ENCODE results near the gene GNG7.
A peak's percentile ranks its signal among the peaks of the same experiment; 100 is the strongest.
"Not testable (repeated sequence)": the region's sequence is repeated elsewhere in the genome, so short reads cannot be mapped to it uniquely, and the experiment has no call there.

Gene GNG7

DNA sequence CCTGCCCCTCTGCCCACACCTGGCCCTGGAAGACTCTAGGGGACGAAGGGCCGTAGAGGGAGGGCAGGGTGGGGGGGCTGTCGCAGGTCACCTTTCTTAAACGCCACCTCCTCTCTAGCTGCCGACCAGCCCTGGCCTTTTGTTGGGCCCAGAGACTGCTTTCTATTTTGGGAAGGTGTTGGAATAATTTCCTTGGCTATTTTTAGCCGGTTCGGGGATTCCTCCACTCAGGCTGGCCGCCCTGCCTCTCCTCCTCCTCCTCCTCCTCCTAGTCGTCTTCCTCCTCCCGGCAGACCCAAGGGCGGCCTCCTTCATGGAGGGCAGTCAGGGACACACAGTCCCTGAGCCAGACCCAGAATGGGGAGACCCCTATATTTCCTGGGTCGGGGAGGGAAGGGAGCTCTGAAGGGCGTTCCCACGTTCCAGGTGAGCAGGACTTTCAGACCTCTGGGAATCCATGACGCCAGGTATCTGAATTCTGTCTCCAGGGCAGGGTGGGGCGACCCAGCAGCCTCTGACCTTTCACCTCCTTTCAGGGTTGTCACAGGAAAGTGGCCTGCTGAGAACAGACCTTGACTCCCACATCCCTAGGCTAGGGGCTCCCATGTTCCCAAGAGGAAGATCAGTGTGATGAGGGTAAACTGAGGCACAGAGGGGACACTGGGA, 206.7 kb downstream of the GNG7 start:
- no peak for DNase-seq

DNA sequence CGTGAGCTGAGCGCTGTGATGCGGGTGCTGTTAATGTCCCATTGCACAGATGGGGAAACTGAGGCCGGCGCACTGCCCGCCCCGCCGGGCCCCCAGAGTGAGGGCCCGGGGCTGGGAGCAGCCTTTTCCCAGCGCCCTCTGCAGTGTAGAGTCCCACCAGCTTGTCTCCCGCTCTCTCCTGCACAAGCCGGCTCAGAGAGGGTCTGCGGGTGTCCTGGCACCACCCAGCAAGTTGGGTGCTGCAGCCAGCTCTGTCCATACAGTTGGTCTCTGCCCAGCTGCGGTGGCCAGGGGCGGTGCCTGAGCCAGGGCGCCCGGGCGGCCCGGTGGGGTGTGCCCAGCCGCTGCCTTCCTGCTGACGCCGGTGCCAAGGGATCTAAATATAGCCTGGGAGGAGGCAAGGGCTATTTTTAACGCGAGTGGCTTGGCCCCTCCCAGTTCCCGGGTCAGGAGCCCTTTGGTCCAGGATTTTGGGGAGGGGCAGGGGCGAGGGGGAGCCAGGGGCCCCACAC, 207.3 kb downstream of the GNG7 start:
- DNase-seq, result no peak

DNA sequence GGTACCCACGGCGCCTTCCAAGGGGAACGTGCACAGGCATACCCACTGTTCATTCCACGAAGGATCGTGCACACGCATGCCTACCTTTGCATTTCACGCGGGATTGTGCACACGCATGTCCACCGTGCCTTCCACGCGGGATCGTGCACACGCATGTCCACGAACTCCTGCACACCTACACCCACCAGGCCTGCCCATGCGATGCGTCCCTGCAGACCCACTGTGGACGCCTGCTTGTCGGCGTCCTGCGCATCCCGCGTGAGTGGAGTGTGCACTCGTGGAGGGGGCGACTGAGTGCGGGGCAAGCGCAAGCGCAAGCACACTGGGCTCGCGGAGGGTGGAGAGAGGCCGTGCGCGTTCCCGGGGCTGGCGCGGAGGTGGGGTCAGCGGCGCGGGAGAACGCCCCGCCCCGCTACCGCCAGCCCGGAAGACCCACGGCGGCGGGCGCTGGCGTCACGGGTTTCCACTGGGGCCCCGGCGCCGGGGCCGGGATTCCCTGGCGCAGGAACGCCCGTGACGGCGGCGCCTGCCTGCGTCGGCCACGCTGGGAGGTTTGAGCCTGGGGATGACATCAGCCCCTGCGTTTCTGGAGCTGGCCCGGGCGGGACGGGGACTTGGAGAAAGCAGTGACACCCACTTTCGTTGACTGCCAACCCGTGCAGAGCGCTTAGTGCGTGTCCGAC, 207.9 kb downstream of the GNG7 start:
- DNase-seq, result peak; percentile 49 to 51

- peak; percentile 47 to 53 for DNase-seq
Observed at GRCh38 chr19:2494084-2494446, 208.4 kb downstream of the GNG7 start.

GRCh38 chr19:2493448-2493847, 209.0 kb downstream of the GNG7 start:
- DNase-seq, result not testable (repeated sequence)

DNA sequence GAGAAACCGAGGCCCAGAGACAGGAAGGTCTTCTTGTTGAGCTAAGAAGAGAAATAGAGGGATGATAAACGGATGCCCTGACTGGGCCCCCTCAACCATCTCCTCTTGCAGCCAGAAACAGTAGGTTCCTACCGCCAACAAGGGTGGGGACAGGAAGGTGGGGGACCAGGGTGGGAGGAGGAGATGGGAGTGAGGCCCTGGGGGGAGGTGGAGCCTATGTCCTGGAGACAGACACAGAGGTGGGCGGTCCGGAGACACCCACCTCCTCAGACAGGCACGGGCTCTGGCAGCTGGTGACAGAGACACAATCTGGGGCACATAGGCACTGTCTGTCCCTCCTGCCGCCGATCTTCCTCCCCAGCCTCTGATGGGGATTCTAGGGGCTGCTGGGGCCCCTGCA, 209.6 kb downstream of the GNG7 start:
- no peak for DNase-seq

- no peak for DNase-seq
Observed at GRCh38 chr19:2491130-2491801, 211.2 kb downstream of the GNG7 start.

DNA sequence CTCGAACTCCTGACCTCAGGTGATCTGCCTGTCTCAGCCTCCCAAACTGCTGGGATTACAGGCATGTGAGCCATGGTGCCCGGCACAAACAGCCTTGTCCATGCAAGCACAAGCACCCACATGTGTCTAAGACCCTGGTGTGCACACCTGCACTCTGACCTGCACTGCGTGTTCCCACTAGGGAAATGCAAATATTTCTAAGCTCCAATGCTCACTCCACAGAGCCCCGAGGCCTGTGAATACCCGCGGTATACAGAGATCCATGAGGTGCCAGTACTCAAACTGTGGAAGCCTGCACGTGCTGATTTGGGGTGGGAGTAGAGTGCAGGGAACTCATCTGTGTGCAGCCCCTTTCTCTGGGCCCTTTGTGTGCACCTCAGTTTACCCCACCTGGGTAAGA, 211.8 kb downstream of the GNG7 start:
- no peak for DNase-seq

- DNase-seq, result no peak
Observed at GRCh38 chr19:2488942-2489731, 213.4 kb downstream of the GNG7 start.

- DNase-seq, result no peak
Observed at GRCh38 chr19:2488405-2488941, 214.0 kb downstream of the GNG7 start.

- DNase-seq, result no peak
Observed at GRCh38 chr19:2487842-2488241, 214.7 kb downstream of the GNG7 start.

- DNase-seq, result no peak
Observed at GRCh38 chr19:2487090-2487489, 215.4 kb downstream of the GNG7 start.

GRCh38 chr19:2485428-2485827, 217.1 kb downstream of the GNG7 start:
- no peak for DNase-seq

DNA sequence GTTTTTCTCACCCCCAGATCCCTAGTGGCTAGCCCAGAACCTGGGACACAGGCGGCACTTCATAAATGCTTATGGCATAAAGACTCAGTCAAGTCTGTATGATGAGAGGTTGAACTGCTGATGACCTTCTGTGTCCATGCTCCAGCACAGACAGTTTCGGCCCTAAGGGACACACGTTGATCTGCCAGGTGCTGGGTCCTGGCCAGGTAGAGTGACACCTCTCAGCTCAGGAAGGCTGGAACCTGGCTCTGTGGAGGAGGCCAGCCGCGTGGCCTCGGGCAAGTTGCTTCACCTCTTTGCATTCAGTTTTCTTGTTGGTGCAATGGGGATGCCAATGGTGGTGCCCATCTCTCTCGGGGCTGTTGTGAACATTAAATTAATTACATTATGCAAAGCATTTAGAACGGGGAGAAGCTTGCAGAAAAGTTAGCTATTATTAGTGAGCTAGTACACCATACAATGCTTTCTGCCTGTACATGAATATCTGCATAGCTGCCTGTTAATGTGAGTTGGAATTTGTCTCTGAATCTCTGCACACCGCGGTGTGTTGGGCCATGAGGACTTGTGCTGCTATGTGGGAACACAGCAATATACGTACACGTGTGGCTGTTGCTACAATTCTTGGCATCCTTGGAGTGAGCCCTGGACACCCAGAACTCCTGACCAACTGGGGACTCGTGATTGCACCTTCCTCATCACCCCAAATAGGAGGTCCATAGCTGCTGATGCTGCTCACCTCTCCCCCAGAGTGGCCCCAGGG, 218.1 kb downstream of the GNG7 start:
- DNase-seq, result no peak

GRCh38 chr19:2483484-2484151, 218.9 kb downstream of the GNG7 start:
- DNase-seq, result no peak

GRCh38 chr19:2483084-2483483, 219.4 kb downstream of the GNG7 start:
- DNase-seq, result no peak

DNA sequence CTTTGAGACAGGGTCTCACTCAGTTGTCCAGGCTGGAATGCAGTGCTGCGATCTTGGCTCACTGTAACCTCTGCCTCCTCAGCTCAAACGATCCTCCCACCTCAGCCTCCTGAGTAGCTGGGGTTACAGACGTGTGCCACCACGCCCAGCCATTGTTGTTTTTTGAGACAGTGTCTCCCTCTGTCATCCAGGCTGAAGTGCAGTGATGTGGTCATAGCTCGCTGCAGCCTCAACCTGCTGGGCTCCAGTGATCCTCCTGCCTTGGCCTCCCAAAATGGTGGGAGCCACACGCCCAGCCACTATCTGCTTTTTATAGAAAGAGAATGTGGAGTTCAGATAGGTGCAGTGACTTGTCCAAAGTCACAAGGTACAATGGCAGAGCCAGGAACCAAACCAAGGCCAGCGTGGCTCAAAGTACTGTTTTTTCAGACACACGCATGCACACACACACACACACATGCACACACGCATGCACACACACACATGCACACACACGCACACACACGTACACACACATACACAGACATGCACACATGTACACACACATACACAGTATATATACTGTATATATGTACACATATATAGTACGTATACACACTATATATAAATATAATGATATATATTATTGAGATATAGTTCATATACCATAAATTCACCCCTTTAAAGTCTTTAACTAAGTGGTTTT, 220.0 kb downstream of the GNG7 start:
- no peak for DNase-seq

GRCh38 chr19:2481466-2481865, 221.0 kb downstream of the GNG7 start:
- no peak for DNase-seq

DNA sequence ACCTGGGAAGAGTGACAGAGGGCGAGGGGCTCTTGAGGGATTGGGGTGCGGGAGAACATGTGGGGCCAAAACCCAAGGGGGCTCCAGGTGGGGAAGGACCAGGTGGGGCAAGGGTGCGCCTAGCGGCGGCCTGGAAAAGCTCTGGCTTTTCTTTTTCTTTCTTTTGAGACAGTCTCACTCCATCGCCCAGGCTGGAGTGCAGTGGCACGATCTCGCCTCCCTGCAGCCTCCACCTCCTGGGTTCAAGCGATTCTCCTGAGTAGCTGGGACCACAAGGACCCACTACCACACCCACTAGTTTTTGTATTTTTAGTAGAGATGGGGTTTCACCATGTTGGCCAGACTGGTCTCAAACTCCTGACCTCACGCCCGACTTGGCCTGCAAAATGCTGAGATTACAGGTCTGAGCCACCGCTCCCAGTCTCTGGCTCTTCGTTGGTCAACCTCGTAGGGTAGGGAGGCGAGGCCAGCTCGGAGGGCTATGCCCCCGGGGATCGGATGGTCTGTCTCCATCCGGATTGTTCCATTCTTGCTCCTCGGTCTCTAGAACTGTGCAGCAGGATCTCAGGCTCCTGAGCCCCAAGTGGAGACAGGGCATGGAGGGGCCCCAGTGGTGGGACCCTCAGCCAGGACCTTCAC, 222.8 kb downstream of the GNG7 start:
- DNase-seq, result no peak
